ENCODE data around the gene GPHN. TPM values are rescaled to one million over a fixed set of nuclear protein-coding genes. Genes with fewer than 3 reads are reported as not detected.

The GPHN gene
- total RNA-seq, 3 donors from 2014 or later: 32.8 to 57.0 (median 38.1) TPM

- H3K36me3 ChIP-seq (ENCODE audit: low read depth): no peaks in the 10 kb centered on the region
- TF ChIP-seq CTCF (IDR thresholded peaks at IDR 0.05): no peak
- ATAC-seq: no peak
- intact Hi-C loops (cut with DNase I, micrococcal nuclease): no loop called here
- no peaks in the 10 kb centered on the region for H3K9me3 ChIP-seq
- no peak for DNase-seq
- no peaks in the 10 kb centered on the region for H3K4me1 ChIP-seq (ENCODE audit: low read depth)
- H3K4me3 ChIP-seq: no peak overlapping the region
Observed at GRCh38 chr14:66603945-66604344, 96.0 kb downstream of the GPHN start.

GRCh38 chr14:66606826-66607225, 98.9 kb downstream of the GPHN start:
- ATAC-seq (no peak), DNase-seq (no peak)
- Histone ChIP-seq H3K4me1 (ENCODE audit: low read depth) (no peaks in the 10 kb centered on the region), H3K36me3 (ENCODE audit: low read depth) (no peaks in the 10 kb centered on the region), H3K9me3 (no peaks in the 10 kb centered on the region), H3K4me3 (no peak overlapping the region)
- intact Hi-C loops (cut with DNase I, micrococcal nuclease): no loop called here
- TF ChIP-seq CTCF (IDR thresholded peaks at IDR 0.05): no peak

- intact Hi-C loops (cut with DNase I, micrococcal nuclease): no loop called here
- ATAC-seq: no peak
- no peaks in the 10 kb centered on the region for H3K36me3 ChIP-seq (ENCODE audit: low read depth)
- H3K4me1 ChIP-seq (ENCODE audit: low read depth): no peaks in the 10 kb centered on the region
- no peak overlapping the region for H3K4me3 ChIP-seq
- H3K9me3 ChIP-seq: no peaks in the 10 kb centered on the region
- TF ChIP-seq CTCF (IDR thresholded peaks at IDR 0.05): no peak
- no peak for DNase-seq
Observed at GRCh38 chr14:66610154-66610563, 102.2 kb downstream of the GPHN start.

- Histone ChIP-seq H3K4me1 (ENCODE audit: low read depth) (no peaks in the 10 kb centered on the region), H3K4me3 (no peak overlapping the region), H3K9me3 (peaks cover 12% of the 10 kb centered on the region), H3K36me3 (ENCODE audit: low read depth) (no peaks in the 10 kb centered on the region)
- ATAC-seq (no peak), DNase-seq (no peak)
- intact Hi-C loops (cut with DNase I, micrococcal nuclease): no loop called here
- TF ChIP-seq CTCF (IDR thresholded peaks at IDR 0.05): no peak
Observed at GRCh38 chr14:66613344-66613743, 105.4 kb downstream of the GPHN start.

GRCh38 chr14:66619952-66620351, 112.0 kb downstream of the GPHN start:
- ATAC-seq (no peak), DNase-seq (no peak)
- no peak for TF ChIP-seq CTCF (IDR thresholded peaks at IDR 0.05)
- Histone ChIP-seq H3K36me3 (ENCODE audit: low read depth) (no peaks in the 10 kb centered on the region), H3K4me1 (ENCODE audit: low read depth) (no peaks in the 10 kb centered on the region), H3K4me3 (no peak overlapping the region), H3K9me3 (peaks cover 12% of the 10 kb centered on the region)
- intact Hi-C loops (cut with DNase I, micrococcal nuclease): no loop called here

GRCh38 chr14:66623838-66624237, 115.9 kb downstream of the GPHN start:
- intact Hi-C loops (cut with DNase I, micrococcal nuclease): no loop called here
- H3K36me3 ChIP-seq (ENCODE audit: low read depth): no peaks in the 10 kb centered on the region
- H3K4me1 ChIP-seq (ENCODE audit: low read depth): no peaks in the 10 kb centered on the region
- H3K9me3 ChIP-seq: no peaks in the 10 kb centered on the region
- ATAC-seq: no peak
- H3K4me3 ChIP-seq: no peak overlapping the region
- no peak for DNase-seq
- no peak for TF ChIP-seq CTCF (IDR thresholded peaks at IDR 0.05)

Data from mucosa of descending colon (tissue), 3 donors.